GM21367 (cell line): ENCODE data around the gene PSPC1.

Experiments used
- ATAC-seq: cut with Tn5 transposase; IDR thresholded peaks from one replicate; pipeline ENCODE4 v1.9.1; 2021; ENCODE audit not compliant: unreplicated experiment

Gene PSPC1

DNA sequence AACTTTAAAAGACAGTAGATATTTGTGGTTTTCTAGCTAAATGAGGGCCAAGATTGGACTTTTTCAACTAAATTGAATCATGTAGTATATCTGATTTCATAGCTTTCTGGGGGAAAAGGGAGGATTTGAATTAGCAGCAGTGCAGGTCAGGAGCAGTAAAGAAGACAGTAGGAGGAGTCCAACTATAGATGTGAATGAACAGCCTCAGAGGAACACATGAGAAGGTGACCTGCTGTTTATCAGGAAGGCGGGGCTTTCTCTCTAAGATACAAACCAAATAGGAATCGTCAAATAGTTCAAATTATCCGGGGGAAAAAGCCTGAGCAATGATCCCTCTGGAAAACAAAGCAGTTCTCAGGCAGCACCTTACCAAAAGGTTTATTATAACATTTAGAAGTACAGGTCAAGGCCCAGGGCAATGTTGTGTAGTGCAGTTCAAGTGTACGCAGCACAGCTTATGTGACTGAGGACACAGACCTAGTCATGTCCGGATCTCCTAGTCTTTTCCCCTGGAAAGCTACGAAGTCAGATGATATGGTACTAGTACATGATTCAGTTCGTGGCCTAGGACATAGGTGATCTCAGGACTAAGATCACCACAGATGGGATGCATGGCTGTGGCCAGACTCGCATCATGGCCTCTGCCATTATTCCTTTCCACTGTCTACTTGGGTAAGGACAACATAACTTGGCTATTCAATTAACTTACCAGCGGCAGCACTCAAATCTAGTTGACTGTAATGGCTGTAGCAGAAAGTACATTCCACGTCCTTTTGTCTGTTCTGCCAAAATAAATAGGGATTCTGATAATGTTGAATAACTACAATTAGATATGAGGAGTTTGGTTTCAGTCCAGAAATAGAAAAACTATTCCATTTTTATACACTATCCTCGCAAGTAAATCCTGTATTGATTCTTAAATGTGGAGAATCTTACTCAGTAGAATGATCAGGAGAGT lies 109.0 kb downstream of the PSPC1 start:
- ATAC-seq, result no peak

GRCh38 chr13:19672990-19673389 lies 109.8 kb downstream of the PSPC1 start:
- no peak for ATAC-seq

GRCh38 chr13:19670147-19670546 lies 112.6 kb downstream of the PSPC1 start:
- no peak for ATAC-seq

DNA sequence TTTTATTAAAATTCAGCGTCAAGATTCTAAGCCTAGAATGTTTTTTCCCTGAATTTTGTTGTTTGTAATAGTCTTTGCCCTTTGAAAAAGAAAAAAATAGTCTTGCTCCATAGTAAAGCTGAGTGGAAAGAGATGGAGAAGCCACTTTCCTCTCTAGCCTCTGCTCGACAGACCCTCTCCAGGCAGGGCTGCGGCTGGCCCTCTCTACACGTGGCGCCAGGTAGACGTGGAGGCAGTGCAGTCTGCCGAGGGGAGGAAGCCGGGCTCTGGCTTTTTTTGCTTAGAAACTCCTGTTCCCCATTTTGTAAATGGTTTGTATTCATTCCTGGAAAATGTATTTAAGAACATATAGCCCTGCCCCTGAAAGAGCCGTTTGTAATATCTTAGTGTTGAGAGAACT lies 114.0 kb downstream of the PSPC1 start:
- ATAC-seq, result no peak

DNA sequence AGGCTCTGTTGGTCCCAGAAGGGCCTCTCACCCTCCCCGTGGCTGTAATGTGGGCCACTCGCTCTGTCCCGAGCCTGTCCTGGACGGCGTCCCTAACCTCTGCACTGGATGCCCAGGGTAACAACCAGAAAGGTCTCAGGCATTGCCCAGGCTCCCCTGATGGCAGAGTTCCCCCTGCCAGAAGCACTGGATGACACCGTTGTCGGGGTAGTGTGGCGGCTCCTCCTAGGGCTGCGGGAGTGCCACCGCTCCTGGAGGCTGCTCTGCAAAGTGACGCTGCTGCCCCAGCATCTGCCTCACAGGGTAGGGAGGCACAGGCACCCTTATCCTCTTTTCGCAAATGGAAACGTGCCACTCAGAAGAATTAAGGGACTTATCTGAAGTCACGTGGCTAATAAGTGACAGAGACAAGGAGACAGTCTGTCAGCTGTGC lies 117.3 kb downstream of the PSPC1 start:
- no peak for ATAC-seq

DNA sequence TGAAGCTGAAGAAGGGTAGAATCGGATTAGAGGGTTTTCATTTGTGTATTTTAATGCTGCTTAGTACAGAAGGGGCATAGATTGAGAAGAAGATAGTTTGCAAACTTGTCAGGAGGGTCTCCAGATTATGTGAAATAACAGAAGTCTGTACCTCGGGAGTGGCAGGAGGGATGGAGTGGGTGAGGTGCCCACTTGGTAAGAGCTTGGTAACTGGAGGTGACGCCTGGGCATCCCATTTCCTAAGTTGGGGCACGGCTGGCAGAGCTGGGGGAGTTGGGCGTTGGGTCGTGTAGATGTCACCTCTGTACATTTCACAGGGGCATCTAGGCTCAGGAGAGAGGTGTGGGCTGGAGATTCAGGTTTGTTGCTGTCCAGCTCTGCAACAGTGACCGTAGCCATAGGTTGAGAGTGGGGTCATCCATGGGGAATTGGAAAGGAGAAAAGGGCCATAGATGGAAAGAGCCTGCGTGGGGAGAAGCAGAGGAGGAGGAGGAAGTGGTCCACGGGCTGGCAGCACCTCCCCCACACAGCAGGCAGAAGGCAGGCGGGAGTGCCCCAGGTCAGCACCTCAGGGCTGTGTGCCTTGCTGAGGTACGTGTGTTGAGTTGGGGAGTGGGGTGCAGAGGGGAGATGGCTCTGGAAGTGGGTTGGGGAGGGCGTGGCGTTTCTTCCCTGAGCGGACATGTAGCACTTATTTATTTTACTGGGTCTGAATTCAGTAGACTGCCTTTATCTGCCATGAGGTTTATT lies 118.1 kb downstream of the PSPC1 start:
- ATAC-seq, result no peak

DNA sequence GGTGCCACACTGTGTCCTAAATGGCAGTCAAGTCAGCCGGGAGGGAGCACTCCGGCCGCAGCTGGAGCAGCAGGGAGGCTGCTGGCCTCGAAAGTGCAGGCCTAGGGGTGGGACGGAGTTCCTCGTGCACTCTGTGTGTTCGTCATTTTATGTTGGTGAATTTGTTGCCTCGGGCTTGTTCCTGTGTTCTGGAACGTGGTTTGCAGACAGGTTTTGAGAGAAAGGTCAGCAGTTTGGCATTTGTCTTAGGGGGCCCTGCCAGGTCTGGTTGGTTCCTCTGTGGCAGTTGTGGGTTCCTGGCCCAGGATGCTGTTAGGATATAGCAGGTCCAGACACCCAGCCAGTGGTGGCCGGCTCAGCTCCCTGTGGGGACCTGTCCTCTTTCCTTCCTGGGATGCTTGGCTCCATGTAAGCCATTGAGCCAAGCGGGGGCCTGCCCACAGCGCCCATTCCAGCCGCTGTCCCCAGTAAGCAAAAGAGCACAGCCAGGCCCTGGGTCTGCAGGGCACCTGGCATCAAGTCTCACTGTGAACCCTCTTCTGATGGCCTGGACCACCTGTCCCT lies 119.2 kb downstream of the PSPC1 start:
- no peak for ATAC-seq

GRCh38 chr13:19661561-19661960 lies 121.2 kb downstream of the PSPC1 start:
- ATAC-seq, result no peak

GRCh38 chr13:19661126-19661525 lies 121.6 kb downstream of the PSPC1 start:
- no peak for ATAC-seq

DNA sequence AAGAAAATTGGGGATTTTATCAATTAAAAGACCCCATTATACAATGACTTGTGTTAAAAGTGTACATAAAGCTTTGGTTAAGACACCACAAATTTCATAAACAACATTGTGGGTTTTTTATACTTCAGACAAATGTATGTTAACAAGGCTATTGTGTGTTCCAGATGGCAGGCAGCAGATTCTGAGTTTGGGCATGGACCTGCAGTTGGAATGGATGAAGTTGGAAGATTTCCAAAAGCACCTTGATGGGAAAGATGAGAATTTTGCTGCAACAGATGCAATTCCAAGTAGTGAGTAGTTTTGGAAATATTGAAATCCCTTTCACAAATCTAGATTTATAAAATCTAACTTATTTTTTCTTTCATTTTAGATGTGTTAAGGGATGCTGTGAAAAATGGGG lies 123.9 kb downstream of the PSPC1 start:
- no peak for ATAC-seq

- ATAC-seq, result no peak
Observed at GRCh38 chr13:19657872-19658591, 124.7 kb downstream of the PSPC1 start.
